Activated CD8-positive, alpha-beta memory T cell treated with anti-CD3 and anti-CD28 coated beads, Interleukin-2, amount 50 U/mL, for 4 hours (primary cell): ENCODE measurements around the gene ARTN.

Source experiments
- DNase-seq: peaks from one replicate; pipeline ENCODE4 v3.0.0-alpha.2; 2020

ARTN gene

GRCh38 chr1:43933386-43934100 is at the start of gene ARTN:
Gene ARTN, plus strand, starts transcription at chr1:43933801. Its CDS starts 1,856 bp downstream, at chr1:43935657.
- DNase-seq: no peak

GRCh38 chr1:43885279-43885801 is 48.3 kb upstream of the ARTN start:
- DNase-seq: no peak

- no peak for DNase-seq
Observed at GRCh38 chr1:43887748-43888147, 45.9 kb upstream of the ARTN start.

- no peak for DNase-seq
Observed at GRCh38 chr1:43890815-43891214, 42.8 kb upstream of the ARTN start.

GRCh38 chr1:43893006-43893405 is 40.6 kb upstream of the ARTN start:
- DNase-seq: no peak

GRCh38 chr1:43898981-43899380 is 34.6 kb upstream of the ARTN start:
- DNase-seq: no peak

- DNase-seq: no peak
Observed at GRCh38 chr1:43900386-43900785, 33.2 kb upstream of the ARTN start.

- no peak for DNase-seq
Observed at GRCh38 chr1:43901196-43901961, 32.2 kb upstream of the ARTN start.

- DNase-seq: no peak
Observed at GRCh38 chr1:43902058-43902831, 31.4 kb upstream of the ARTN start.

- no peak for DNase-seq
Observed at GRCh38 chr1:43904660-43905551, 28.7 kb upstream of the ARTN start.

- no peak for DNase-seq
Observed at GRCh38 chr1:43908226-43908625, 25.4 kb upstream of the ARTN start.

- no peak for DNase-seq
Observed at GRCh38 chr1:43908858-43909257, 24.7 kb upstream of the ARTN start.

- no peak for DNase-seq
Observed at GRCh38 chr1:43910343-43910742, 23.3 kb upstream of the ARTN start.

- DNase-seq: no peak
Observed at GRCh38 chr1:43912607-43913006, 21.0 kb upstream of the ARTN start.

- DNase-seq: no peak
Observed at GRCh38 chr1:43913051-43913501, 20.5 kb upstream of the ARTN start.

- DNase-seq: no peak
Observed at GRCh38 chr1:43913666-43914360, 19.8 kb upstream of the ARTN start.

GRCh38 chr1:43914576-43915525 is 18.8 kb upstream of the ARTN start:
- no peak for DNase-seq

- no peak for DNase-seq
Observed at GRCh38 chr1:43919906-43920305, 13.7 kb upstream of the ARTN start.

- no peak for DNase-seq
Observed at GRCh38 chr1:43921022-43921421, 12.6 kb upstream of the ARTN start.

- DNase-seq: no peak
Observed at GRCh38 chr1:43924516-43924915, 9.1 kb upstream of the ARTN start.
